Lower leg skin (tissue), 3 donors: Measurements from ENCODE around the gene KLHDC10.

Source experiments
- POLR2A ChIP-seq, 2 donors: fragments of 450-650 bp; IDR thresholded peaks; one replicate each; pipeline ENCODE4 v1.6.1; 2016 to 2017; ENCODE audit warnings: antibody characterized with exemption in 2 of 2, mild to moderate bottlenecking in 1 of 2, moderate library complexity in 1 of 2
- TF ChIP-seq, protein P1 (sequence below), 3 donors: fragments of 450-650 bp; IDR thresholded peaks; one replicate each; pipeline ENCODE4 v1.5.1; 2016; ENCODE audit warnings: antibody characterized with exemption in 3 of 3, mild to moderate bottlenecking in 3 of 3, moderate library complexity in 2 of 3

DNA sequence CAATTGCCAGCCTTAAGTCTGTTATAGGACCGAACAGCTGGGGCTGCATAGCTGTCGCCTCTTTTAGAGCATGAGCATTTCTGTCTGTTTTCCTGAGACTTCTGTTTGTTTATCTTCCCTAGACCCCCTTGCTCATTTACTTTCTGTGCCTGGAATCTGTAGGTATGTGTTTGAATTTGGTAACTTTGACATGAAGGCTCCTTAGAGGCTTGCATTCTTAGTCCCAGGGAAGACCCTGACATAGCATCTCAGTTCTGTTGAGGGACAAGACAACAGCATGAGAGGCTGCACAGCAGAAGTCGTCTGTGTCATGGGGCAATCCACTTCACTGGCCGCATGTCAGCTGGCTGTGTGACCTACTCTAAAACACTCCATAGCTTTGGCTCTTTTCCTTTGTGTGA lies 58.7 kb downstream of the KLHDC10 start:
- TF ChIP-seq, protein P1, sequence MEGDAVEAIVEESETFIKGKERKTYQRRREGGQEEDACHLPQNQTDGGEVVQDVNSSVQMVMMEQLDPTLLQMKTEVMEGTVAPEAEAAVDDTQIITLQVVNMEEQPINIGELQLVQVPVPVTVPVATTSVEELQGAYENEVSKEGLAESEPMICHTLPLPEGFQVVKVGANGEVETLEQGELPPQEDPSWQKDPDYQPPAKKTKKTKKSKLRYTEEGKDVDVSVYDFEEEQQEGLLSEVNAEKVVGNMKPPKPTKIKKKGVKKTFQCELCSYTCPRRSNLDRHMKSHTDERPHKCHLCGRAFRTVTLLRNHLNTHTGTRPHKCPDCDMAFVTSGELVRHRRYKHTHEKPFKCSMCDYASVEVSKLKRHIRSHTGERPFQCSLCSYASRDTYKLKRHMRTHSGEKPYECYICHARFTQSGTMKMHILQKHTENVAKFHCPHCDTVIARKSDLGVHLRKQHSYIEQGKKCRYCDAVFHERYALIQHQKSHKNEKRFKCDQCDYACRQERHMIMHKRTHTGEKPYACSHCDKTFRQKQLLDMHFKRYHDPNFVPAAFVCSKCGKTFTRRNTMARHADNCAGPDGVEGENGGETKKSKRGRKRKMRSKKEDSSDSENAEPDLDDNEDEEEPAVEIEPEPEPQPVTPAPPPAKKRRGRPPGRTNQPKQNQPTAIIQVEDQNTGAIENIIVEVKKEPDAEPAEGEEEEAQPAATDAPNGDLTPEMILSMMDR (IDR thresholded peaks at IDR 0.05) = no peak
- TF ChIP-seq POLR2A (IDR thresholded peaks at IDR 0.05) = no peak
